GM12878 (cell line): ENCODE measurements around the gene SMIM13. TPM values are rescaled to one million over a fixed set of nuclear protein-coding genes. Genes with fewer than 3 reads are reported as not detected.

Experiments
- ATAC-seq: fragments of 200-7000 bp; cut with Tn5 transposase; 3 replicates; pipeline ENCODE4 v1.9.1; 2020; ENCODE audit warnings: mild to moderate bottlenecking, moderate library complexity
- BruUV-seq: library from RNA; stranded (reverse); fragments of 400-500 nt; replicated peaks from 2 replicates; lab custom pipeline; 2021; lab: Mats Ljungman, UMichigan
- CTCF ChIA-PET: fragments of 300-600 bp; sonication (Branson Sonifier 250); formaldehyde crosslinking; extraction: SDS; loops from one replicate; lab custom pipeline; 2021; ENCODE audit warnings: inconsistent platforms; lab: Yijun Ruan, JAX
- POLR2A ChIA-PET: fragments of 350-600 bp; formaldehyde crosslinking; extraction: SDS; loops from one replicate; lab custom pipeline; 2021; ENCODE audit warnings: inconsistent platforms; lab: Charles Lee
- RAD21 ChIA-PET: fragments of 300-600 bp; sonication (Branson Sonifier 250); formaldehyde crosslinking; loops from one replicate; lab custom pipeline; 2023; ENCODE audit warnings: antibody characterized with exemption; ENCODE audit not compliant: unreplicated experiment; lab: Charles Lee
- SMC1A ChIA-PET: fragments of 300-600 bp; sonication (Branson Sonifier 250); formaldehyde crosslinking; loops from one replicate; lab custom pipeline; 2023; ENCODE audit not compliant: unreplicated experiment, uncharacterized antibody; lab: Charles Lee
- DNase-seq: peaks from one replicate; pipeline ENCODE4 v3.0.0-alpha.2; 2011; ENCODE audit warnings: low read depth, low spot score
- FAIRE-seq: peaks from 3 replicates; lab custom pipeline; 2011; peaks lifted over from hg19 to GRCh38; lab: Jason Lieb, UNC
- H2AFZ ChIP-seq: 2 replicates; pipeline ENCODE4 v1.6.0; 2011; ENCODE audit warnings: low read depth, low read length, control low read depth; ENCODE audit not compliant: control insufficient read depth
- H3K27ac ChIP-seq: 2 replicates; pipeline ENCODE4 v1.5.1; 2011; ENCODE audit warnings: control low read depth; ENCODE audit not compliant: control insufficient read depth, insufficient read depth
- H3K27me3 ChIP-seq, 2 experiments: replicated peaks in 1 of 2; 2 replicates each; pipeline versions ENCODE4 v1.6.0 to v1.6.1; 2011; ENCODE audit warnings: low read length in 1 of 2; ENCODE audit not compliant: control insufficient read depth in 2 of 2, insufficient read depth in 2 of 2
- H3K36me3 ChIP-seq, 2 experiments: 2 replicates each; pipeline ENCODE4 v1.5.1; 2011; ENCODE audit warnings: low read length in 1 of 2; ENCODE audit not compliant: control insufficient read depth in 2 of 2, insufficient read depth in 2 of 2
- H3K4me1 ChIP-seq: 2 replicates; pipeline ENCODE4 v1.6.1; 2011; ENCODE audit warnings: mild to moderate bottlenecking, low read length, moderate library complexity, mixed read lengths; ENCODE audit not compliant: control insufficient read depth, insufficient read depth
- H3K4me2 ChIP-seq: 2 replicates; pipeline ENCODE4 v1.6.0; 2011; ENCODE audit warnings: control low read depth; ENCODE audit not compliant: control insufficient read depth, insufficient read depth
- H3K4me3 ChIP-seq: fragments of 200-600 bp; sonication (generic); 2 replicates; pipeline ENCODE4 v1.5.1; 2016
- H3K79me2 ChIP-seq: 2 replicates; pipeline ENCODE4 v1.6.0; 2011; ENCODE audit warnings: low read length; ENCODE audit not compliant: control insufficient read depth, insufficient read depth
- H3K9ac ChIP-seq: 2 replicates; pipeline ENCODE4 v1.8.0; 2011; ENCODE audit warnings: low read length, control low read depth, mixed read lengths; ENCODE audit not compliant: control insufficient read depth, insufficient read depth
- H3K9me3 ChIP-seq: replicated peaks from 3 replicates; pipeline ENCODE4 v1.5.1; 2011; ENCODE audit warnings: mild to moderate bottlenecking, low read length; ENCODE audit not compliant: control insufficient read depth, insufficient read depth
- H4K20me1 ChIP-seq: 2 replicates; pipeline ENCODE4 v1.6.0; 2011; ENCODE audit not compliant: control insufficient read depth, insufficient read depth
- DPF2 ChIP-seq: fragments of 450-650 bp; IDR thresholded peaks from 2 replicates; pipeline ENCODE4 v1.6.1; 2017; ENCODE audit warnings: mild to moderate bottlenecking
- HDAC2 ChIP-seq: fragments of 200-600 bp; sonication (generic); IDR thresholded peaks from 2 replicates; pipeline ENCODE4 v1.6.1; 2017
- IKZF1 ChIP-seq: fragments of 450-650 bp; conservative IDR thresholded peaks from 2 replicates; pipeline ENCODE4 v1.6.1; 2017; ENCODE audit warnings: antibody characterized with exemption, mild to moderate bottlenecking
- MEF2A ChIP-seq: IDR thresholded peaks from 2 replicates; pipeline ENCODE4 v1.6.1; 2011; ENCODE audit warnings: low read depth, mild to moderate bottlenecking, low read length, moderate library complexity; ENCODE audit not compliant: insufficient read depth
- MTA3 ChIP-seq: IDR thresholded peaks from 2 replicates; pipeline ENCODE4 v1.6.1; 2012; ENCODE audit warnings: low read length, inconsistent platforms, borderline replicate concordance
- NFYB ChIP-seq: IDR thresholded peaks from 2 replicates; pipeline ENCODE4 v1.6.1; 2011; ENCODE audit warnings: low read depth, mild to moderate bottlenecking, low read length, improper control_type of control experiment, moderate library complexity; ENCODE audit not compliant: insufficient read depth
- POLR2AphosphoS2 ChIP-seq: IDR thresholded peaks from 2 replicates; pipeline ENCODE4 v1.6.1; 2011; ENCODE audit warnings: low read depth, mild to moderate bottlenecking, low read length, improper control_type of control experiment, moderate library complexity
- RBBP5 ChIP-seq: fragments of 200-600 bp; sonication (generic); conservative IDR thresholded peaks from 2 replicates; pipeline ENCODE4 v1.6.1; 2016
- SPI1 ChIP-seq: IDR thresholded peaks from 2 replicates; pipeline ENCODE4 v1.6.1; 2011; ENCODE audit warnings: low read depth, mild to moderate bottlenecking, low read length, moderate library complexity, borderline replicate concordance; ENCODE audit not compliant: insufficient read depth
- WGBS: methylation state at CpG from one replicate; pipeline ENCODE4 v1.1.6; 2016; ENCODE audit warnings: low lambda C conversion rate; ENCODE audit not compliant: insufficient replicate concordance, insufficient coverage; ENCODE audit errors: missing lambda C conversion rate; 5-methylcytosine and 5-hydroxymethylcytosine counted together
- in situ Hi-C: fragments of 300-500 bp; cut with MboI; formaldehyde crosslinking; loops from 9 replicates; pipeline ENCODE4 v1.14.3; 2018; ENCODE audit warnings: mixed read lengths
- intact Hi-C: fragments of 100-400 bp; cut with micrococcal nuclease; formaldehyde crosslinking; loops from one replicate; pipeline ENCODE4 v1.14.2; 2022; ENCODE audit not compliant: unreplicated experiment
- polyA plus RNA-seq, 11 experiments: library from polyadenylated mRNA; depleted of rRNA in 4 of 11; unstranded in 6 of 11; stranded (reverse) in 5 of 11; fragments of >200 nt; fragmentation: Nextera tagmentation in 4 of 11; fragmentation: Illumina TruSeq in 1 of 11; extraction: Ambion mirVana in 4 of 11; extraction: Trizol in 1 of 11; gene quantifications; 1 replicate in 1 of 11; 2 replicates in 10 of 11; pipeline versions ENCODE4 v1.2.1 to v1.2.3, GENCODE V29; 2011 to 2016; ENCODE audit warnings: inconsistent platforms in 2 of 11, missing spikeins in 2 of 11, low read depth in 1 of 11
- total RNA-seq, 4 experiments: library from RNA; depleted of rRNA in 3 of 4; stranded (reverse); fragments of >200 nt in 3 of 4; fragmentation: Illumina TruSeq in 1 of 4; extraction: Trizol in 1 of 4; gene quantifications; 2 replicates each; pipeline versions ENCODE4 v1.2.1 to v1.2.3, GENCODE V29; 2013 to 2021

The SMIM13 gene
- total and polyA plus RNA-seq, 10 of the 15 experiments (the other 5 are each of a cell fraction or from before 2014, with no cell fraction given), result 2.0 to 8.5 (median 4.7) TPM

DNA sequence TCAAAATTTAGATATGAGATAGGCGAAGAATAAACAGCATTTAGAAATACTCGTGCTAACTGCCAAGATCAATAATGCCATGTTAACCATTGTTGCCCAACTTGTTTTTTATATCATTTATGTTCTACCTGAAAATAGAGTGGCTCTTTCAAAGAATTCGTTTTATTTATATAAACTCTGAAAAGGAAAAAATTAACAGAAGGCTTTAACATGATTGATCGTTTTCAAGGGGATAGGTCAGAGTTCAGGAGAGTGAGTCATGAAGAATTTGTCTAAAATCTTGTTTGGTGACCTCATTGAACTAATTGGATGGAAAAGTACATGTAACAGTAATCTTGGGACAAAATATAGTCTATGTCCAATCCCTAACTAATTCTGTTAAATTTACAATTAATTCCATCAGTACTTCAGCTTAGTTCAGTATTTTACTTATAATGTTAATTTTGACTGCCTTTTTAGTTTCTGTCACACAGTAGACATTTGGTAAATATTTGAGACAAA, 38.5 kb upstream of the SMIM13 start:
- ChIA-PET RAD21 (interaction anchor here (1.4 kb wide), 1 partner anchor 103 kb away, joined by 3 read pairs; no protein-coding TSS in a partner anchor), CTCF (interaction anchor here (1.1 to 2.5 kb wide), 2 partner anchors 9 to 14 kb away, joined by 3 to 15 read pairs; no protein-coding TSS in a partner anchor), POLR2A (no interaction called here), SMC1A (interaction anchor here (0.9 to 1.3 kb wide), 2 partner anchors 15 to 16 kb away, joined by 3 read pairs; no protein-coding TSS in a partner anchor)
- Histone ChIP-seq H3K27me3 (no peaks in the 10 kb centered on the region; a peak in 1 of 4 replicates), H3K4me3 (no peak overlapping the region), H3K4me1 (no peaks in the 10 kb centered on the region), H3K79me2 (no peaks in the 10 kb centered on the region), H3K4me2 (no peak overlapping the region), H4K20me1 (no peaks in the 10 kb centered on the region), H3K9ac (no peak overlapping the region), H3K27ac (no peak overlapping the region), H2AFZ (no peak overlapping the region), H3K36me3 (no peaks in the 10 kb centered on the region), H3K9me3 (no peaks in the 10 kb centered on the region)
- DNase-seq, result no peak
- in situ Hi-C loops (no loop called here), intact Hi-C loops (no loop called here)
- TF ChIP-seq HDAC2 (no peak), POLR2AphosphoS2 (no peak), MEF2A (no peak), MTA3 (no peak), SPI1 (no peak), RBBP5 (no peak), NFYB (no peak), DPF2 (no peak), IKZF1 (no peak)
- no peak for ATAC-seq
- BruUV-seq, result no TSS peak
- FAIRE-seq, result no peak
- WGBS, result 22% methylated on average over 4 of the region's 4 CpGs
